ENCODE results near the gene POR.
"Not testable (repeated sequence)": the region's sequence is repeated elsewhere in the genome, so short reads cannot be mapped to it uniquely, and the experiment has no call there.

POR gene

DNA sequence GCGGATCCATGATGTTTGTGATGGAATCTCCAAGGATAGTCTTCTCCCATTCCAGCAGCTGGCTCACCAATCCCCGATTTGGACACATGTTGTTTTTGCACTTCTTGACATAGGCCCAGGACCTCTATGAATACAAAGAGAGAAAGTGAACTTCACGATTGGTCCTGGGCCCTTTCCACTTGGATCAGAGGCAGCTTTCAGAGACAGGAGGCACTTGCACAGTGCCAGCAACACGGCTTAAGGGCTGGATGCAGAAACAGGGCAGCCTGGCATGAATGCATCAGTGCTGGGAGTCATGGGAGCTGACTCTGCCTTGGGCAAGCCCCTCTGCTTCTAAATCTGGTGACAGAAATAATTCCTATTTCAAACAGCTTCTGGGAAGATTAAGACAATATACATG, 81.5 kb downstream of the POR start:
- H3K4me3 ChIP-seq (ENCODE audit: control insufficient read depth, low read depth, low read length) = no peak overlapping the region
- no peak for DNase-seq (ENCODE audit: low read depth)
- TF ChIP-seq, protein P1, sequence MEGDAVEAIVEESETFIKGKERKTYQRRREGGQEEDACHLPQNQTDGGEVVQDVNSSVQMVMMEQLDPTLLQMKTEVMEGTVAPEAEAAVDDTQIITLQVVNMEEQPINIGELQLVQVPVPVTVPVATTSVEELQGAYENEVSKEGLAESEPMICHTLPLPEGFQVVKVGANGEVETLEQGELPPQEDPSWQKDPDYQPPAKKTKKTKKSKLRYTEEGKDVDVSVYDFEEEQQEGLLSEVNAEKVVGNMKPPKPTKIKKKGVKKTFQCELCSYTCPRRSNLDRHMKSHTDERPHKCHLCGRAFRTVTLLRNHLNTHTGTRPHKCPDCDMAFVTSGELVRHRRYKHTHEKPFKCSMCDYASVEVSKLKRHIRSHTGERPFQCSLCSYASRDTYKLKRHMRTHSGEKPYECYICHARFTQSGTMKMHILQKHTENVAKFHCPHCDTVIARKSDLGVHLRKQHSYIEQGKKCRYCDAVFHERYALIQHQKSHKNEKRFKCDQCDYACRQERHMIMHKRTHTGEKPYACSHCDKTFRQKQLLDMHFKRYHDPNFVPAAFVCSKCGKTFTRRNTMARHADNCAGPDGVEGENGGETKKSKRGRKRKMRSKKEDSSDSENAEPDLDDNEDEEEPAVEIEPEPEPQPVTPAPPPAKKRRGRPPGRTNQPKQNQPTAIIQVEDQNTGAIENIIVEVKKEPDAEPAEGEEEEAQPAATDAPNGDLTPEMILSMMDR (IDR thresholded peaks at IDR 0.05; ENCODE audit: control insufficient read depth, insufficient read depth, low read depth, low read length, missing control alignments) = no peak

DNA sequence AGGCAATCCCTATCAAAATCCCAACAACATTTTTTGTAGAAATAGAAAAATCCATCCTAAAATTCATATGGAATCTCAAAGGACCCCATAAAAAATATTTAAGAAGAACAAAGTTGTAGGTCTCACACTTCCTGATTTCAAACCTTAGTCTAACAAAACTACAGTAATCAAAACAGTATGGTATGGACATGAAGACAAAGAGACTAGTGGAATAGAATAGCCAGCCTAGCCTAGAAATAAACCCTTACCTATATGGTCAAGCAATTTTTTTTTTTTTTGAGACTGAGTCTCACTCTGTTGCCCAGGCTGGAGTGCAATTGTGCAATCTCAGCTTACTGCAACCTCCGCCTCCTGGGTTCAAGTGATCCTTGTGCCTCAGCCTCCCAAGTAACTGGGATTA, 83.1 kb downstream of the POR start:
- TF ChIP-seq, protein P1 (IDR thresholded peaks at IDR 0.05; ENCODE audit: control insufficient read depth, insufficient read depth, low read depth, low read length, missing control alignments) = no peak
- H3K4me3 ChIP-seq (ENCODE audit: control insufficient read depth, low read depth, low read length) = no peak overlapping the region
- DNase-seq (ENCODE audit: low read depth) = no peak

GRCh38 chr7:76000566-76000965, 85.6 kb downstream of the POR start:
- H3K4me3 ChIP-seq (ENCODE audit: control insufficient read depth, low read depth, low read length) = no peak overlapping the region
- DNase-seq (ENCODE audit: low read depth) = no peak
- TF ChIP-seq, protein P1 (IDR thresholded peaks at IDR 0.05; ENCODE audit: control insufficient read depth, insufficient read depth, low read depth, low read length, missing control alignments) = no peak

- no peak overlapping the region for H3K4me3 ChIP-seq (ENCODE audit: control insufficient read depth, low read depth, low read length)
- TF ChIP-seq, protein P1 (IDR thresholded peaks at IDR 0.05; ENCODE audit: control insufficient read depth, insufficient read depth, low read depth, low read length, missing control alignments) = no peak
- DNase-seq (ENCODE audit: low read depth) = no peak
Measured at GRCh38 chr7:76002139-76002538, 87.2 kb downstream of the POR start.

- no peak for DNase-seq (ENCODE audit: low read depth)
- H3K4me3 ChIP-seq (ENCODE audit: control insufficient read depth, low read depth, low read length) = no peak overlapping the region
- TF ChIP-seq, protein P1 (IDR thresholded peaks at IDR 0.05; ENCODE audit: control insufficient read depth, insufficient read depth, low read depth, low read length, missing control alignments) = no peak
Measured at GRCh38 chr7:76002822-76003221, 87.9 kb downstream of the POR start.

DNA sequence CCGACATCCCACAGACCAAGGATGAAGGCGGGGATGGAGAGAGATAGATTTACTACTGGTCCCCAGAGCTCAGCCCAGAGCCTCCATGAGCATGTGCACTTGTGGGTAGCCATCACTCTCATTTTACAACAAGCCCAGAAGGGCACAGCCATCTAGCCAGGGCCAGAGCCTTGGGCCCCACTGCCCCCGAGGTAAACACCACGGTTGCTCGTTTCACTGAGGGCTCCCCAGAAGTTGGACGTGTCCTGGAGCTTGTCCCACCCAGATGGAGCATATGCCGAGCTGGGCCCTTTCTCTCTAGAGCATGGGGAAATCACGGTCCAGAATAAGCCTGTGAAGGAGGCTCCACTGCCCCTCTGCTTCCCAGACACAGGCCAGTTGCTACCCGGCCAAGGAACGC, 88.4 kb downstream of the POR start:
- DNase-seq (ENCODE audit: low read depth) = no peak
- no peak overlapping the region for H3K4me3 ChIP-seq (ENCODE audit: control insufficient read depth, low read depth, low read length)
- TF ChIP-seq, protein P1 (IDR thresholded peaks at IDR 0.05; ENCODE audit: control insufficient read depth, insufficient read depth, low read depth, low read length, missing control alignments) = no peak

DNA sequence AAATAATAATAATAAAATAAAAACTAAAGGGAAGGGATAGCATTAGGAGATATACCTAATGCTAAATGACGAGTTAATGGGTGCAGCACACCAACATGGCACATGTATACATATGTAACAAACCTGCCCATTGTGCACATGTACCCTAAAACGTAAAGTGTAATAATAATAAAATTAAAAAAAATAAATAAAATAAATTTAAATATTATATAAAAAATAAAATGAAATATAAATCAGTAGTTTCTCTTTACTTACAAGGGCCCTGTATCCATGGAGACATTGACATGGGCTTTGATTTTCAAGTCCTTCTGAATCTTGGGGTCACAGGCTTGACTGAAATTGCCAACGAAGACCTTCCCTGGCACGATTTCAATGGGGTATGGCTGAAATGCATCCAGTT, 90.0 kb downstream of the POR start:
- not testable (repeated sequence) for DNase-seq (ENCODE audit: low read depth); H3K4me3 ChIP-seq (ENCODE audit: control insufficient read depth, low read depth, low read length)

Measured in AG09309 (cell line).